ENCODE data around the gene GNAS-AS1.

DNA sequence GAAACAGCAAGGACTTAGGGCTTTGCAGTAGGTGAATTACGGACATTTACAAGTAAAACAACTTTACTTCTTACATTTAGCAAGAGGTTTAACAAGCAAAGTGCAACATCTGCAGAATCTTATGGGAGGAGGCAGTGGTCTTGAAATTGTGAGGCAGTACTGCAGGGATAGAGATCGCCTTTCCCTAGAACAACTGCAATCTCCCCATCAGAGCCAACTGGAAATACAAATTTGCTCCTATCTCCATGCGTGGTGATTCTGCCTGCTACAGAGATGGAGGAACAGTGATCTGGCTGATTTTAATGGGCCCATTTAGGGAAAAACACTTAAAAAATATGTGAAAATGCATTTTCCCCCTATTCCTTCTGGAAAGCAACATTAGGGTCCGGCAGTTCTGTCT is 27.7 kb upstream of the GNAS-AS1 start:
- no peak for TF ChIP-seq ZNF274 (IDR thresholded peaks at IDR 0.05; ENCODE audit: low read depth, low read length)
- no peak for TF ChIP-seq YY1 (IDR thresholded peaks at IDR 0.05; ENCODE audit: insufficient read depth, insufficient read length)

Measured in NT2/D1 (cell line).